Activated CD8-positive, alpha-beta memory T cell treated with anti-CD3 and anti-CD28 coated beads, Interleukin-2, amount 50 U/mL, for 1 hour (primary cell): ENCODE results near the gene ACAP1.

ENCODE experiments used
- DNase-seq: peaks from one replicate; pipeline ENCODE4 v3.0.0-alpha.2; 2020; ENCODE audit errors: extremely low read depth

Gene ACAP1

DNA sequence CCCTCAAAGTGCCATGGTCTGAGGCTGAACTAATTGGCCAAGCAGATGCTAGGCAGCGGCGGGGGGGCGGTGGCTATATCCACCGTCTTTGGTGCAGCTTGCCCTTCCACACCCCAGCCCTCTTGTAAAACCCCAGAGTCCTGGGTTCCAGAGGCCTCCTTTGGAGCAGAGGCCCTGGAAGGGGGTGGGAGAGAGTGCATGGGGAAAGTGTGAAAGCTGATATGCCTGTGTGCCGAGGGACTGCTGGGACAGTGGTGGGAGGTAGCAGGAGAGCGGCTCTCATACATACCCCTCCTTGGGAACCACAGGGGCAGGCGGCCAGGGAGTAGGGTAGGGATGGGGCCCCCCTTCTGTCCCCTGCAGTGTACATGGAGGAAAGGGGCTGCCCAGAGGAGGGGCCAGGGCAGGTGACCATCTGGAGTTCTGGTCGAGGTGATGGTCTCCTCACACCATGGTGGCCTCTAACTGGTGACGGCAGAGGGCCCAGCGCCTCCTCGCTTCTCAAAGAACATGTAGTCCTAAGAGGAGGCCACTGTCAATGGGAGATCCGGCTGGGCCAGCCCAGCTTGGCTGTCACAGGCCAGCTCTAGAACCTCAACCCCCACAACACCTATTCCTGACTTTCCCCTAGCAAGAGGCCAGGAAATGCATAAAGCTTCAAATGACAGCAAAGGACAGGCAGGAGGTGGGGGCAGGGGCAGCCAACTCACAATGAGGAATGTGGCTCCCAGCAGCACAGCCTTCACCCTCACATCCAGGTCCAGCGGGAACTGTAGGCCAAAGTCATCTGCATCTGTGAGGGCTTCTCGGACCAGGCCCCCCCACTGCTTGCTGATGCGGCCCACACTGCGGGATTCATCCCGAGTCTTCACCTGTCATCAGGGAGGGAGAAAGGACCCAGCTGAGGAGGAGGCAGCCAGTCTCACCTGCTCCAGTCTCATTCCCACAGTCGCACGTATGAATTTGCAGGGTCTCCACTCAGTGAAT lies 53.9 kb downstream of the ACAP1 start:
- DNase-seq: no peak

- DNase-seq: no peak
Observed at GRCh38 chr17:7391307-7391706, 55.0 kb downstream of the ACAP1 start.

GRCh38 chr17:7392696-7393612 lies 56.6 kb downstream of the ACAP1 start:
- no peak for DNase-seq

DNA sequence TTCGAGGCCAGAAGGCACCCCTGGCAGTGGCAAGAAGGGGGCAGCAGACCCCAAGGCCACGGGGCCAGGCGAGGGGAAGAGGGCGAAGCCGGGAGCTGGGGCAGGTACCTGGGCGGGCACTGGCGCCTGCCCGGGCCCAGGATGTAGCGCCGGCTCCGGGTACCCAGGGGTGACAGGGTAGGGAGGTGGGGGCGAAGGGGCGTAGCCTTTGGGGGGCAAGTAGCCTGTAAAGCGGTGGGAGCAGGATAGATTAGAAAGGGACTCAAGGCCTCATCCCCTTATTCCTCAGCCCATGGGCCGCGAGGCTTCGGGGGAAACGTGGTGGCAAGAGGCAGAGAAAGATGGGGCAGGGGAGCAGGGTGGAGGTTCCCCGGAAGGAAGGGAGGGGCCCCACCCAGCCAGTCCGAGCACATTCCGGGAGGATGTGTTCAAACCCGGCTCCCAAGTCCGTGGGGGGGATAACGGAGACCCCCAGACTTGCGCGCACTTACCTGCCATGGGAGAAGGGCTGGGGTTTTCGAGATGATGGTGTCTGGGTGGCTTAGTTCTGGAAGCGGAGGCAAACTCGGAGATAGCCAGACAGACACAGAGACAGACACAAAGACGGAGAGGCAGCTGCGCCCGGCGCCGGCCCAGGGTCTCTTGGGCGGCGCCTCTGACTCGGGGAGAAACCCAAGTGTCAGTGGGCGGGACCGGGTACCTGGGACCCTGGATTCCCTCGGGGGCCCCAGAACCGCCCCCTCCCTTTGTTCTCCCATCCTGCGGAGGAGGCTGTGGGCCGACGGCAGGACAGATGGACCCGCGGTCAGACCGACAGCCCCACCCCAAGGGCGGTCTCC lies 57.5 kb downstream of the ACAP1 start:
- DNase-seq: no peak

DNA sequence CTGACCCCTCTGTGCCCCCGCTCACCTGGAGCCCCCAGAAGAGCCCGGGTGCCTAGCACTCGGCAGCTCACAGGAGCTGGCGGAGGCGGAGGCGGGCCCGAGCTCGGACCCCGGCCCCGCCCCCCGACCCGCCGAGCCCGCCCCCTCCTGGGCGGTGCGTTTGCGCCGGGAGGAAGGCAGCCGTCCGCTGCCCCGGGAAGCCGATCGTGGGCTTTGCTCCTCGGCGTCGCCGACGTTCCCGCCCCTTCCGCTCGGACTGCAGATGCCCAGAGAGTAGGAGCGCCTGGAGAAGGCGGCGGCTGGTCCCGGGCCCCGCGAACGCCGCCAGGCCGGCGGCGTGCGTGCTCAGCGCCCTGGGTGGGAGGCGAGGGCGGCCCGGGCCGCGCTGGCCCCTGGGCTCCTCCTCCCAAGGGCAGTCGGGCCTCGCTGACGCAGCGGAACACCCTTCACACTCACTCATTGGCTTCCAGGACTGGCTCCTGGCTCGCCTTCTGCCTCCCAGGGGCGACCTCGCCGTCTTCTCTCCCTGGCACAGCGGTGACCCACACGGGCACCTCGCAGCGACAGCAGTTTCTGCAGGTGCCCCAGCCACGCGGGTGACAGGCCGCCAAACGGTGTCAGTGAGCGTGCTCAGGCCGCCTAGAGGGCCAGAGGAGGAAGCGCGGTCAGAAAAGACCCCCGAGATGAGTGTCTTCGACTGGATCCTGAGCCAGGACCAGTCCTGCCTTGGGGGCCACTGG lies 58.3 kb downstream of the ACAP1 start, which contains the start of gene PLSCR3:
Gene PLSCR3, minus strand, starts transcription at position 74 of the 740 bp plus-strand sequence. CDS start 415 bp downstream, outside the sequence.
- DNase-seq: no peak

GRCh38 chr17:7396147-7396546 lies 59.8 kb downstream of the ACAP1 start:
- no peak for DNase-seq

GRCh38 chr17:7398612-7399011 lies 62.3 kb downstream of the ACAP1 start:
- no peak for DNase-seq
